Measurements from ENCODE around the gene GPR161. TPM values are rescaled to one million over a fixed set of nuclear protein-coding genes. Genes with fewer than 3 reads are reported as not detected.
A peak's percentile ranks its signal among the peaks of the same experiment; 100 is the strongest.

The GPR161 gene
- total RNA-seq, 4 donors from 2014 or later, result 17.4 to 36.9 (median 20.1) TPM

GRCh38 chr1:168135116-168135920 lies 1.4 kb downstream of the GPR161 start:
- no peak for TF ChIP-seq EP300 (IDR thresholded peaks at IDR 0.05)
- TF ChIP-seq POLR2AphosphoS5 (IDR thresholded peaks at IDR 0.05), result no peak
- TF ChIP-seq CTCF (IDR thresholded peaks at IDR 0.05), result no peak
- no peak for TF ChIP-seq POLR2A (IDR thresholded peaks at IDR 0.05)
- peaks cover 0 to 37% (median 10%) of the 10 kb centered on the region in 3 donors for H3K4me1 ChIP-seq
- no peak for ATAC-seq
- no peaks in the 10 kb centered on the region for H3K9me3 ChIP-seq
- H3K36me3 ChIP-seq, result peaks cover 0 to 8% of the 10 kb centered on the region in 2 donors
- 48% methylated on average over 4 of the region's 12 CpGs; no CpG with 5 or more reads in 1 of the 2 donors for WGBS, 2 donors (ENCODE audit: low coverage in 1 of 2)
- peak overlapping the region in 3 of 4 donors; percentile 82 to 91 (median 84) for H3K27ac ChIP-seq
- H3K27me3 ChIP-seq, result no peaks in the 10 kb centered on the region
- H3K4me3 ChIP-seq, result peak overlapping the region; percentile 67 to 82

- 38 to 53% methylated on average over 3 to 6 of the region's 7 CpGs for WGBS, 2 donors (ENCODE audit: low coverage in 1 of 2)
- H3K4me1 ChIP-seq, result peaks cover 0 to 37% (median 10%) of the 10 kb centered on the region in 3 donors
- TF ChIP-seq EP300 (IDR thresholded peaks at IDR 0.05) (no peak), POLR2AphosphoS5 (IDR thresholded peaks at IDR 0.05) (no peak)
- no peaks in the 10 kb centered on the region for H3K27me3 ChIP-seq
- no peaks in the 10 kb centered on the region for H3K9me3 ChIP-seq
- H3K36me3 ChIP-seq, result peaks cover 0 to 15% of the 10 kb centered on the region in 2 donors
- no peak overlapping the region for H3K27ac ChIP-seq
- ATAC-seq, result no peak
- H3K4me3 ChIP-seq, result peak overlapping the region in 1 of 2 donors; percentile 82
Observed at GRCh38 chr1:168134642-168135041, 2.1 kb downstream of the GPR161 start.

GRCh38 chr1:168134132-168134531 lies 2.6 kb downstream of the GPR161 start:
- H3K27ac ChIP-seq, result no peak overlapping the region

GRCh38 chr1:168129933-168130332 lies 6.8 kb downstream of the GPR161 start:
- Histone ChIP-seq H3K4me1 (peaks cover 0 to 8% (median 2%) of the 10 kb centered on the region in 3 donors), H3K4me3 (no peak overlapping the region), H3K9me3 (no peaks in the 10 kb centered on the region), H3K27me3 (no peaks in the 10 kb centered on the region), H3K27ac (no peak overlapping the region), H3K36me3 (peaks cover 0 to 31% of the 10 kb centered on the region in 2 donors)
- no peak for ATAC-seq
- TF ChIP-seq CTCF (IDR thresholded peaks at IDR 0.05), result no peak
- no peak for TF ChIP-seq POLR2A (IDR thresholded peaks at IDR 0.05)
- TF ChIP-seq EP300 (IDR thresholded peaks at IDR 0.05), result no peak
- no peak for TF ChIP-seq POLR2AphosphoS5 (IDR thresholded peaks at IDR 0.05)
- WGBS, 2 donors (ENCODE audit: low coverage in 1 of 2), result 88 to 100% methylated on average over 2 to 6 of the region's 6 CpGs

More at GRCh38 chr1:168134132-168134531, 2.6 kb downstream of the GPR161 start:
- ATAC-seq, result no peak
- Histone ChIP-seq H3K36me3 (peaks cover 0 to 20% of the 10 kb centered on the region in 2 donors), H3K9me3 (no peaks in the 10 kb centered on the region), H3K4me1 (peaks cover 0 to 37% (median 10%) of the 10 kb centered on the region in 3 donors), H3K4me3 (peak overlapping the region in 1 of 2 donors; percentile 82), H3K27me3 (no peaks in the 10 kb centered on the region)
- WGBS, 2 donors (ENCODE audit: low coverage in 1 of 2), result 38 to 57% methylated on average over 1 of the region's 1 CpG
- TF ChIP-seq POLR2A (IDR thresholded peaks at IDR 0.05) (no peak), POLR2AphosphoS5 (IDR thresholded peaks at IDR 0.05) (no peak), CTCF (IDR thresholded peaks at IDR 0.05) (no peak), EP300 (IDR thresholded peaks at IDR 0.05) (no peak)

GRCh38 chr1:168127503-168127902 lies 9.2 kb downstream of the GPR161 start:
- Histone ChIP-seq H3K36me3 (peaks cover 0 to 31% of the 10 kb centered on the region in 2 donors), H3K4me3 (no peak overlapping the region), H3K4me1 (peaks cover 0 to 2% (median 0%) of the 10 kb centered on the region in 3 donors), H3K27me3 (no peaks in the 10 kb centered on the region), H3K9me3 (no peaks in the 10 kb centered on the region), H3K27ac (no peak overlapping the region)
- WGBS, 2 donors (ENCODE audit: low coverage in 1 of 2), result 100% methylated on average over 1 of the region's 2 CpGs
- ATAC-seq, result no peak
- no peak for TF ChIP-seq POLR2AphosphoS5 (IDR thresholded peaks at IDR 0.05)
- TF ChIP-seq POLR2A (IDR thresholded peaks at IDR 0.05), result no peak
- TF ChIP-seq CTCF (IDR thresholded peaks at IDR 0.05), result no peak

Measured in gastroesophageal sphincter (tissue), 4 donors.